HEK293T (cell line): ENCODE measurements around the gene DGAT2.
"Not testable (repeated sequence)": the region's sequence is repeated elsewhere in the genome, so short reads cannot be mapped to it uniquely, and the experiment has no call there.

Experiments
- CTCF ChIA-PET: fragments of 350-600 bp; formaldehyde crosslinking; extraction: SDS; loops from one replicate; lab custom pipeline; 2021; ENCODE audit warnings: antibody characterized with exemption, inconsistent platforms; lab: Yijun Ruan, JAX
- POLR2A ChIA-PET: fragments of 350-600 bp; formaldehyde crosslinking; extraction: SDS; loops from one replicate; lab custom pipeline; 2020; ENCODE audit warnings: antibody characterized with exemption, inconsistent platforms; lab: Yijun Ruan, JAX
- DNase-seq: peaks from one replicate; pipeline ENCODE4 v3.0.0; 2012; ENCODE audit warnings: mixed read lengths; ENCODE audit errors: extremely low spot score
- ARNT ChIP-seq: fragments of 450-650 bp; IDR thresholded peaks from 2 replicates; pipeline ENCODE4 v1.6.1; 2017; ENCODE audit warnings: mild to moderate bottlenecking
- BHLHE40 ChIP-seq: fragments of 450-650 bp; IDR thresholded peaks from 2 replicates; pipeline ENCODE4 v1.6.1; 2016; ENCODE audit warnings: mild to moderate bottlenecking, moderate library complexity, borderline replicate concordance
- CTBP1 ChIP-seq: fragments of 450-650 bp; IDR thresholded peaks from 2 replicates; pipeline ENCODE4 v1.6.1; 2016; ENCODE audit warnings: borderline replicate concordance
- ELF4 ChIP-seq: fragments of 450-650 bp; IDR thresholded peaks from 2 replicates; pipeline ENCODE4 v1.6.1; 2017; ENCODE audit warnings: antibody characterized with exemption
- FOXA1 ChIP-seq: fragments of 450-650 bp; IDR thresholded peaks from 2 replicates; pipeline ENCODE4 v1.6.1; 2016; ENCODE audit warnings: mild to moderate bottlenecking
- FOXK2 ChIP-seq: fragments of 450-650 bp; IDR thresholded peaks from 2 replicates; pipeline ENCODE4 v1.6.1; 2016; ENCODE audit warnings: mild to moderate bottlenecking
- FOXM1 ChIP-seq: fragments of 450-650 bp; IDR thresholded peaks from 2 replicates; pipeline ENCODE4 v1.6.1; 2017; ENCODE audit warnings: mild to moderate bottlenecking, borderline replicate concordance
- HDGF ChIP-seq: fragments of 450-650 bp; IDR thresholded peaks from 2 replicates; pipeline ENCODE4 v1.6.1; 2017; ENCODE audit warnings: antibody characterized with exemption, borderline replicate concordance
- L3MBTL2 ChIP-seq: fragments of 450-650 bp; conservative IDR thresholded peaks from 2 replicates; pipeline ENCODE4 v1.6.1; 2016; ENCODE audit warnings: mild to moderate bottlenecking
- LEF1 ChIP-seq: fragments of 450-650 bp; IDR thresholded peaks from 2 replicates; pipeline ENCODE4 v1.6.1; 2017; ENCODE audit warnings: mild to moderate bottlenecking, borderline replicate concordance
- NFRKB ChIP-seq: fragments of 450-650 bp; IDR thresholded peaks from 2 replicates; pipeline ENCODE4 v1.6.1; 2016; ENCODE audit warnings: mild to moderate bottlenecking, moderate library complexity
- PKNOX1 ChIP-seq: fragments of 450-650 bp; IDR thresholded peaks from 2 replicates; pipeline ENCODE4 v1.6.1; 2016
- SP1 ChIP-seq: fragments of 450-650 bp; IDR thresholded peaks from 2 replicates; pipeline ENCODE4 v1.6.1; 2017
- SUZ12 ChIP-seq: fragments of 450-650 bp; IDR thresholded peaks from 2 replicates; pipeline ENCODE4 v1.6.1; 2016; ENCODE audit warnings: mild to moderate bottlenecking
- TARDBP ChIP-seq: fragments of 450-650 bp; IDR thresholded peaks from 2 replicates; pipeline ENCODE4 v1.6.1; 2016
- ZNF384 ChIP-seq: fragments of 450-650 bp; IDR thresholded peaks from 2 replicates; pipeline ENCODE4 v1.6.1; 2016

The DGAT2 gene

GRCh38 chr11:75735181-75735845 is 33.3 kb upstream of the DGAT2 start:
- TF ChIP-seq SUZ12, result no peak
- no peak for TF ChIP-seq ZNF384
- TF ChIP-seq FOXK2, result no peak
- no peak for TF ChIP-seq ARNT
- TF ChIP-seq FOXA1, result no peak
- no peak for TF ChIP-seq CTBP1
- DNase-seq, result no peak
- CTCF ChIA-PET, result no interaction called here
- POLR2A ChIA-PET, result no interaction called here

- TF ChIP-seq FOXA1 (no peak), L3MBTL2 (no peak), NFRKB (no peak), HDGF (no peak), ZNF384 (no peak), BHLHE40 (no peak), SP1 (no peak)
- ChIA-PET POLR2A (no interaction called here), CTCF (no interaction called here)
- DNase-seq, result no peak
Observed at GRCh38 chr11:75737314-75737713, 31.3 kb upstream of the DGAT2 start.

GRCh38 chr11:75740681-75741080 is 27.9 kb upstream of the DGAT2 start:
- TF ChIP-seq L3MBTL2 (no peak), TARDBP (no peak)
- DNase-seq, result no peak
- POLR2A ChIA-PET, result no interaction called here
- CTCF ChIA-PET, result no interaction called here

GRCh38 chr11:75743159-75743558 is 25.4 kb upstream of the DGAT2 start:
- DNase-seq, CTCF ChIA-PET, POLR2A ChIA-PET: not testable (repeated sequence)

- ChIA-PET POLR2A (no interaction called here), CTCF (no interaction called here)
- TF ChIP-seq CTBP1 (no peak), FOXK2 (no peak), TARDBP (no peak), L3MBTL2 (no peak), BHLHE40 (no peak), FOXA1 (no peak), NFRKB (no peak), SP1 (no peak), HDGF (no peak), LEF1 (no peak), PKNOX1 (no peak), FOXM1 (no peak), ARNT (no peak), ZNF384 (no peak), ELF4 (no peak), SUZ12 (no peak)
- DNase-seq, result no peak
Observed at GRCh38 chr11:75743711-75744563, 24.6 kb upstream of the DGAT2 start.

GRCh38 chr11:75745807-75746206 is 22.8 kb upstream of the DGAT2 start:
- CTCF ChIA-PET, result no interaction called here
- TF ChIP-seq ARNT (no peak), LEF1 (no peak), TARDBP (no peak), ELF4 (no peak), PKNOX1 (no peak), FOXA1 (no peak), FOXM1 (no peak), SUZ12 (no peak), BHLHE40 (no peak), L3MBTL2 (no peak), CTBP1 (no peak), ZNF384 (no peak), FOXK2 (no peak), NFRKB (no peak), HDGF (no peak), SP1 (no peak)
- POLR2A ChIA-PET, result no interaction called here
- DNase-seq, result no peak

GRCh38 chr11:75748729-75749273 is 19.8 kb upstream of the DGAT2 start:
- DNase-seq, CTCF ChIA-PET, POLR2A ChIA-PET: not testable (repeated sequence)

GRCh38 chr11:75754933-75755332 is 13.6 kb upstream of the DGAT2 start:
- DNase-seq, POLR2A ChIA-PET: not testable (repeated sequence)
- CTCF ChIA-PET, result interaction anchor here (0.7 kb wide), 1 partner anchor 1380 kb away, joined by 3 read pairs; no protein-coding TSS in a partner anchor
